OCI-LY1 (cell line): Measurements from ENCODE around the gene SNX32.

Experiments used
- H2AFZ ChIP-seq: fragments of 200-600 bp; sonication (generic), shearing (Covaris generic); 2 replicates; pipeline ENCODE4 v1.6.0; 2014; ENCODE audit warnings: antibody characterized with exemption, mild to moderate bottlenecking, low read length
- H3F3A ChIP-seq: fragments of 200-600 bp; sonication (generic), shearing (Covaris generic); 2 replicates; pipeline ENCODE4 v1.6.0; 2014; ENCODE audit warnings: mild to moderate bottlenecking, antibody characterized with exemption, low read length, moderate library complexity; ENCODE audit not compliant: insufficient read depth
- H3K27ac ChIP-seq: fragments of 200-600 bp; sonication (generic); 2 replicates; pipeline ENCODE4 v1.5.1; 2014; ENCODE audit warnings: low read length, mixed run types, mild to moderate bottlenecking, low read depth; ENCODE audit not compliant: poor library complexity, severe bottlenecking
- H3K27me3 ChIP-seq: fragments of 200-600 bp; sonication (generic); 2 replicates; pipeline ENCODE4 v1.6.0; 2014; ENCODE audit warnings: antibody characterized with exemption, mild to moderate bottlenecking, low read length, moderate library complexity; ENCODE audit not compliant: insufficient read depth
- H3K36me3 ChIP-seq: fragments of 200-600 bp; sonication (generic); 2 replicates; pipeline ENCODE4 v1.6.1; 2014; ENCODE audit warnings: mild to moderate bottlenecking, antibody characterized with exemption, low read length, moderate library complexity, mixed read lengths; ENCODE audit not compliant: insufficient read depth
- H3K4me1 ChIP-seq: fragments of 200-600 bp; sonication (generic); 2 replicates; pipeline ENCODE4 v1.5.1; 2014; ENCODE audit warnings: mild to moderate bottlenecking, low read length, moderate library complexity; ENCODE audit not compliant: insufficient read depth, severe bottlenecking
- H3K4me2 ChIP-seq: fragments of 200-600 bp; sonication (generic), shearing (Covaris generic); 2 replicates; pipeline ENCODE4 v1.6.1; 2014; ENCODE audit warnings: low read length
- H3K4me3 ChIP-seq: fragments of 200-600 bp; sonication (generic); 2 replicates; pipeline ENCODE4 v1.5.1; 2014; ENCODE audit warnings: low read length, low read depth, mild to moderate bottlenecking, mixed read lengths; ENCODE audit not compliant: poor library complexity, severe bottlenecking
- H3K79me2 ChIP-seq: fragments of 200-600 bp; shearing (Covaris generic); 2 replicates; pipeline ENCODE4 v1.6.1; 2016; ENCODE audit warnings: mixed run types, low read length, mixed read lengths; ENCODE audit not compliant: insufficient read depth
- H3K9ac ChIP-seq: fragments of 200-600 bp; sonication (generic), shearing (Covaris generic); 2 replicates; pipeline ENCODE4 v1.6.1; 2014; ENCODE audit warnings: mild to moderate bottlenecking, low read length, mixed read lengths
- H3K9me2 ChIP-seq: fragments of 200-600 bp; sonication (generic), shearing (Covaris generic); 2 replicates; pipeline ENCODE4 v1.6.1; 2014; ENCODE audit warnings: low read depth, mild to moderate bottlenecking, low read length, mixed read lengths
- H3K9me3 ChIP-seq: fragments of 200-600 bp; shearing (Covaris generic); 2 replicates; pipeline ENCODE4 v1.6.1; 2014; ENCODE audit warnings: low read length, mixed read lengths
- H4K20me1 ChIP-seq: fragments of 200-600 bp; sonication (generic), shearing (Covaris generic); 2 replicates; pipeline ENCODE4 v1.6.0; 2016; ENCODE audit warnings: mild to moderate bottlenecking, low read length; ENCODE audit not compliant: insufficient read depth
- CTCF ChIP-seq: fragments of 200-600 bp; sonication (generic), shearing (Covaris generic); IDR thresholded peaks from 2 replicates; pipeline ENCODE4 v1.5.1; 2017; ENCODE audit warnings: mild to moderate bottlenecking, antibody characterized with exemption, low read length, moderate library complexity, mixed read lengths
- EZH2 ChIP-seq: fragments of 200-600 bp; sonication (generic), shearing (Covaris generic); IDR thresholded peaks from 2 replicates; pipeline ENCODE4 v1.8.0; 2017; ENCODE audit warnings: borderline replicate concordance, mixed run types, mild to moderate bottlenecking, antibody characterized with exemption, low read length, moderate library complexity, mixed read lengths

SNX32 gene

GRCh38 chr11:65810046-65810868 is 23.5 kb upstream of the SNX32 start:
- Histone ChIP-seq H3K27me3 (peaks cover 18% of the 10 kb centered on the region), H3K4me2 (no peak overlapping the region), H3F3A (no peaks in the 10 kb centered on the region), H3K9me3 (no peaks in the 10 kb centered on the region), H3K9ac (no peak overlapping the region), H4K20me1 (no peaks in the 10 kb centered on the region), H3K4me1 (no peaks in the 10 kb centered on the region), H2AFZ (no peak overlapping the region), H3K4me3 (no peak overlapping the region), H3K27ac (no peak overlapping the region), H3K36me3 (no peaks in the 10 kb centered on the region), H3K79me2 (no peaks in the 10 kb centered on the region), H3K9me2 (no peaks in the 10 kb centered on the region)
- no peak for TF ChIP-seq CTCF
- TF ChIP-seq EZH2: no peak

DNA sequence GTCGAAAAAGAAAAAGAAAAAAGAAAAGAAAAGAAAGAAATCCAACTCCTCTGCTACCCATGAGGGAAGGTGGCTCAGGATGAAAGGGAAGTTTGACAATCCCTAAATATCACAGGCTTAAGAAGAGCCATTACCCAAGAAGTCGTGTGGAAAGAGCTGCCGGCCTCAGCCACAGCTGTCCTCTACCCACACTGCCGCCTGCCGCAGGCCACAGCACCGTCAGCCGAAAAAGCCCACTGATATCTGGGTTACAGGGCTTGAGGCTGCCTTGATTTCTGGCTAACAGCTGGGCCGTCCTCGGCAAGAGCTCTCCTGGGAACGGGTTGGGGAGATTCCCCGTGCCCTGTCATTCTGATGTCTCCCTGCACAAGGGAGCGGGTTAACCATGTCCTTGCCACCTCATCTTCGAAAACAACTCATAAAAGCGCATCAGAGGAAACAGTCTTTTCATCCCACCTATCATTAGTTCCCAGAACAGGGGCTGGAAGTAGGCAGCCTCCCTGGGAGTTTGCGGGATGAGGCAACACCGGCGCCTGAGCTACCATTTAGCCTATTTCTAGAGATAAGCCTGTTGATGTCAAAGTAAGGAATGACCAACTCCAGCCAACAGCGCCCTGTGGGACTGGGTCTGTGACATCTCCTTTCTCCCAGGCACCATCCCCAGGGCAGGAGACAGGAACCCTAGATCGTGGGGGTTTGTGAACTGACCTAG is 21.8 kb upstream of the SNX32 start:
- Histone ChIP-seq H3K9ac (no peak overlapping the region), H3K36me3 (no peaks in the 10 kb centered on the region), H3K27me3 (peaks cover 18% of the 10 kb centered on the region), H3F3A (no peaks in the 10 kb centered on the region), H2AFZ (no peak overlapping the region), H3K4me2 (no peak overlapping the region), H4K20me1 (no peaks in the 10 kb centered on the region), H3K9me3 (no peaks in the 10 kb centered on the region), H3K79me2 (no peaks in the 10 kb centered on the region), H3K9me2 (no peaks in the 10 kb centered on the region), H3K4me3 (no peak overlapping the region), H3K4me1 (no peaks in the 10 kb centered on the region), H3K27ac (no peak overlapping the region)
- TF ChIP-seq CTCF: no peak
- no peak for TF ChIP-seq EZH2

GRCh38 chr11:65814131-65814985 is 19.4 kb upstream of the SNX32 start:
- H3K79me2 ChIP-seq: no peaks in the 10 kb centered on the region

More at GRCh38 chr11:65814131-65814985, 19.4 kb upstream of the SNX32 start:
- no peak overlapping the region for H3K4me2 ChIP-seq
- H2AFZ ChIP-seq: no peak overlapping the region
- no peak overlapping the region for H3K9ac ChIP-seq
- H3K4me3 ChIP-seq: no peak overlapping the region
- H3K36me3 ChIP-seq: no peaks in the 10 kb centered on the region
- H3K27ac ChIP-seq: no peak overlapping the region
- peaks cover 8% of the 10 kb centered on the region for H3K27me3 ChIP-seq
- no peaks in the 10 kb centered on the region for H3K9me3 ChIP-seq
- TF ChIP-seq CTCF: no peak
- TF ChIP-seq EZH2: no peak
- peaks cover 7% of the 10 kb centered on the region for H3K4me1 ChIP-seq
- no peaks in the 10 kb centered on the region for H3F3A ChIP-seq
- H3K9me2 ChIP-seq: no peaks in the 10 kb centered on the region
- H4K20me1 ChIP-seq: no peaks in the 10 kb centered on the region
